HepG2 (cell line): Measurements from ENCODE around the gene RARA. TPM values are rescaled to one million over a fixed set of nuclear protein-coding genes. Genes with fewer than 3 reads are reported as not detected.

Experiments used
- AGO1 ChIP-seq: fragments of 200-400 bp; formaldehyde crosslinking; IDR thresholded peaks from 2 replicates; pipeline ENCODE4 v1.6.1; 2017; ENCODE audit warnings: mild to moderate bottlenecking, low read depth, low read length, moderate library complexity; ENCODE audit not compliant: poor library complexity, severe bottlenecking
- ATM ChIP-seq: fragments of 450-650 bp; IDR thresholded peaks from 2 replicates; pipeline ENCODE4 v1.7.1; 2017; ENCODE audit warnings: mild to moderate bottlenecking, borderline replicate concordance
- EEA1 ChIP-seq: sonication (generic); formaldehyde crosslinking; IDR thresholded peaks from 2 replicates; pipeline ENCODE4 v1.5.1; 2020; ENCODE audit warnings: mild to moderate bottlenecking, missing genetic modification reagents, borderline replicate concordance
- FOXO1 ChIP-seq: sonication (generic); formaldehyde crosslinking; IDR thresholded peaks from 2 replicates; pipeline ENCODE4 v1.4.0; 2020; ENCODE audit warnings: missing genetic modification reagents
- FOXP4 ChIP-seq: sonication (generic); formaldehyde crosslinking; IDR thresholded peaks from 2 replicates; pipeline ENCODE4 v1.4.0; 2020; ENCODE audit warnings: missing genetic modification reagents
- GRHL1 ChIP-seq: sonication (generic); formaldehyde crosslinking; conservative IDR thresholded peaks from 2 replicates; pipeline ENCODE4 v1.8.0; 2022; ENCODE audit warnings: missing genetic modification reagents
- HDAC1 ChIP-seq: sonication (generic); formaldehyde crosslinking; IDR thresholded peaks from 2 replicates; pipeline ENCODE4 v1.5.1; 2020; ENCODE audit warnings: mild to moderate bottlenecking, missing genetic modification reagents
- HNF1A ChIP-seq, 2 experiments: sonication (generic) in 1 of 2; formaldehyde crosslinking in 1 of 2; IDR thresholded peaks; 2 replicates each; pipeline versions ENCODE4 v1.4.0 to v1.6.1; 2016 to 2020; ENCODE audit warnings: borderline replicate concordance in 1 of 2, low read depth in 1 of 2, mild to moderate bottlenecking in 1 of 2, missing genetic modification reagents in 1 of 2
- IKZF4 ChIP-seq: sonication (generic); formaldehyde crosslinking; IDR thresholded peaks from 2 replicates; pipeline ENCODE4 v1.5.1; 2020; ENCODE audit warnings: borderline replicate concordance, mild to moderate bottlenecking, low read depth, missing genetic modification reagents; ENCODE audit errors: not compliant biosample characterization
- MAZ ChIP-seq, 2 experiments: sonication (generic) in 1 of 2; formaldehyde crosslinking in 1 of 2; IDR thresholded peaks; 2 replicates each; pipeline versions ENCODE4 v1.5.0 to v1.6.1; 2012 to 2020; ENCODE audit warnings: low read depth in 2 of 2, mild to moderate bottlenecking in 2 of 2, borderline replicate concordance in 1 of 2, improper control_type of control experiment in 1 of 2, low read length in 1 of 2, missing genetic modification reagents in 1 of 2, moderate library complexity in 1 of 2
- MXI1 ChIP-seq: IDR thresholded peaks from 3 replicates; pipeline ENCODE4 v1.6.1; 2012; ENCODE audit warnings: low read depth, low read length, inconsistent platforms, borderline replicate concordance
- RCOR2 ChIP-seq: IDR thresholded peaks from 2 replicates; pipeline ENCODE4 v1.6.1; 2016; ENCODE audit warnings: missing biosample characterization, missing genetic modification reagents
- SAP130 ChIP-seq: IDR thresholded peaks from 2 replicates; pipeline ENCODE4 v1.6.1; 2016; ENCODE audit warnings: low read depth
- SETDB1 ChIP-seq: sonication (generic); formaldehyde crosslinking; IDR thresholded peaks from 2 replicates; pipeline ENCODE4 v1.5.1; 2020; ENCODE audit warnings: missing genetic modification reagents, mild to moderate bottlenecking, borderline replicate concordance
- ZMYM2 ChIP-seq: sonication (generic); formaldehyde crosslinking; IDR thresholded peaks from 2 replicates; pipeline ENCODE4 v1.8.0; 2022; ENCODE audit warnings: mild to moderate bottlenecking, missing genetic modification reagents
- ZNF598 ChIP-seq: sonication (generic); formaldehyde crosslinking; IDR thresholded peaks from 2 replicates; pipeline ENCODE4 v1.5.1; 2020; ENCODE audit warnings: mild to moderate bottlenecking, missing genetic modification reagents, borderline replicate concordance
- ZNF772 ChIP-seq: sonication (generic); formaldehyde crosslinking; IDR thresholded peaks from 2 replicates; pipeline ENCODE4 v1.5.0; 2020; ENCODE audit warnings: mild to moderate bottlenecking, missing genetic modification reagents
- polyA plus RNA-seq, 8 experiments: library from polyadenylated mRNA; depleted of rRNA in 3 of 8; stranded (reverse) in 7 of 8; unstranded in 1 of 8; fragments of >200 nt; fragmentation: Illumina TruSeq in 4 of 8; extraction: Trizol in 4 of 8; gene quantifications; 2 replicates each; pipeline versions ENCODE4 v1.2.1 to v1.2.3, GENCODE V29; 2011 to 2016; ENCODE audit warnings: low read depth in 4 of 8, missing spikeins in 1 of 8, mixed read lengths in 1 of 8; ENCODE audit not compliant: insufficient read depth in 1 of 8
- total RNA-seq, 5 experiments: library from RNA; depleted of rRNA; stranded (reverse); fragments of >200 nt; fragmentation: Illumina TruSeq; extraction: Trizol; gene quantifications; 2 replicates each; pipeline ENCODE4 v1.2.3, GENCODE V29; 2016; ENCODE audit warnings: low read depth in 1 of 5
- TF ChIP-seq, protein P1 (sequence below): IDR thresholded peaks from 2 replicates; pipeline ENCODE4 v1.6.1; 2018; ENCODE audit warnings: missing genetic modification reagents, mild to moderate bottlenecking, missing compliant biosample characterization

RARA gene
- total and polyA plus RNA-seq, 2 of the 13 experiments (the other 11 are each of a cell fraction or from before 2014, with no cell fraction given), result 6.4 to 8.6 TPM

DNA sequence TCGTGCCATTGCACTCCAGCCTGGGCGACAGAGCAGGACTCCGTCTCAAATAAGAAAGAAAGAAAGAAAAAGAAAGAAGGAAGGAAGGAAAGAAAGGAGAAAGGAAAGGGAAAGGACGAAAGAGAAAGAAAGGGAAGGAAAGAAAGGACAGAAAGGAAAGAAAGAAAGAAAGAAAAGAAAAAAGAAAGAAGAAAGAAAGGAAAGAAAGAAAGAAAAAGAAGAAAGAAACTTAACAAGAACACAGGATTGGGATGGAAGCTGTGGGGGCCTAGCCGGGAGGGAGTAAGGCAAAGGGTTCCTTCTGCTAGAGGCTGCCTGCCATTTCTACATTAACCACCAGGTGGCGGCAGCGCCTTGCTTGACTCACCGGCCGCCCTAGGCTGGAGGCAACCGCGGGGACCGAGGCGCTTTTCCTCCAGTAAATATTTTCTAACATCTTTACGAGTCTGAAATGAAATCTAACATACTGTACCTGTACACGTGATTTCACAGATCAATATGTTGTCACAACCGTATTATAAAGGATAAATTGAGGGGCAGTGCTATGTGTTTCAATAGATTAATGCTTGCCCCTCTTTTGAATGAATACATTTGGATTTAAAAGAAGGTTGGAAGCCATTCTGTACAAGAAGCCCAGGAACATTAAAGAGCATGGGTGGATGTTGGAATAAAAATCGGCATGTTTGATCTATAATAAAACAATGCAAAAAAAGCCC is 49.5 kb downstream of the RARA start (continued):
- TF ChIP-seq, protein P1, sequence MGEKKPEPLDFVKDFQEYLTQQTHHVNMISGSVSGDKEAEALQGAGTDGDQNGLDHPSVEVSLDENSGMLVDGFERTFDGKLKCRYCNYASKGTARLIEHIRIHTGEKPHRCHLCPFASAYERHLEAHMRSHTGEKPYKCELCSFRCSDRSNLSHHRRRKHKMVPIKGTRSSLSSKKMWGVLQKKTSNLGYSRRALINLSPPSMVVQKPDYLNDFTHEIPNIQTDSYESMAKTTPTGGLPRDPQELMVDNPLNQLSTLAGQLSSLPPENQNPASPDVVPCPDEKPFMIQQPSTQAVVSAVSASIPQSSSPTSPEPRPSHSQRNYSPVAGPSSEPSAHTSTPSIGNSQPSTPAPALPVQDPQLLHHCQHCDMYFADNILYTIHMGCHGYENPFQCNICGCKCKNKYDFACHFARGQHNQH (CRISPR knock-in tag), result peak; percentile 45; the same call in 1 of the 2 replicates
- TF ChIP-seq EEA1, result no peak
- TF ChIP-seq HNF1A (IDR thresholded peaks at IDR 0.05; ENCODE audit: low read depth), result no peak
- no peak for TF ChIP-seq HNF1A (CRISPR knock-in tag; IDR thresholded peaks at IDR 0.05; ENCODE audit: borderline replicate concordance)
- TF ChIP-seq MXI1, result peak; percentile 21; the same call in 1 of the 3 replicates
- TF ChIP-seq IKZF4, result no peak
- TF ChIP-seq FOXP4 (CRISPR knock-in tag), result 0 out of 2 replicates have a peak, but pooled peaks have one; percentile 15
- TF ChIP-seq SETDB1 (CRISPR knock-in tag), result no peak
- no peak for TF ChIP-seq AGO1
- TF ChIP-seq ZNF772 (CRISPR knock-in tag), result no peak
- TF ChIP-seq GRHL1 (CRISPR knock-in tag), result no peak
- TF ChIP-seq RCOR2 (CRISPR knock-in tag), result 0 out of 2 replicates have a peak, but pooled peaks have one; percentile 11
- TF ChIP-seq ZMYM2, result no peak
- TF ChIP-seq ATM, result 0 out of 2 replicates have a peak, but pooled peaks have one; percentile 48
- TF ChIP-seq ZNF598, result no peak
- TF ChIP-seq FOXO1 (CRISPR knock-in tag), result 0 out of 2 replicates have a peak, but pooled peaks have one; percentile 25
- peak; percentile 65 for TF ChIP-seq SAP130 (CRISPR knock-in tag)
- TF ChIP-seq MAZ (IDR thresholded peaks at IDR 0.05; ENCODE audit: borderline replicate concordance, low read depth, low read length), result peak; percentile 81
- TF ChIP-seq MAZ (CRISPR knock-in tag; IDR thresholded peaks at IDR 0.05; ENCODE audit: low read depth), result no peak
- TF ChIP-seq HDAC1 (CRISPR knock-in tag), result 0 out of 2 replicates have a peak, but pooled peaks have one; percentile 17
